HG03196 (cell line): ENCODE results near the gene FBXO31.
"Not testable (repeated sequence)": the region's sequence is repeated elsewhere in the genome, so short reads cannot be mapped to it uniquely, and the experiment has no call there.

Experiments
- ATAC-seq: cut with Tn5 transposase; IDR thresholded peaks from one replicate; pipeline ENCODE4 v1.9.1; 2021; ENCODE audit not compliant: unreplicated experiment

FBXO31 gene

DNA sequence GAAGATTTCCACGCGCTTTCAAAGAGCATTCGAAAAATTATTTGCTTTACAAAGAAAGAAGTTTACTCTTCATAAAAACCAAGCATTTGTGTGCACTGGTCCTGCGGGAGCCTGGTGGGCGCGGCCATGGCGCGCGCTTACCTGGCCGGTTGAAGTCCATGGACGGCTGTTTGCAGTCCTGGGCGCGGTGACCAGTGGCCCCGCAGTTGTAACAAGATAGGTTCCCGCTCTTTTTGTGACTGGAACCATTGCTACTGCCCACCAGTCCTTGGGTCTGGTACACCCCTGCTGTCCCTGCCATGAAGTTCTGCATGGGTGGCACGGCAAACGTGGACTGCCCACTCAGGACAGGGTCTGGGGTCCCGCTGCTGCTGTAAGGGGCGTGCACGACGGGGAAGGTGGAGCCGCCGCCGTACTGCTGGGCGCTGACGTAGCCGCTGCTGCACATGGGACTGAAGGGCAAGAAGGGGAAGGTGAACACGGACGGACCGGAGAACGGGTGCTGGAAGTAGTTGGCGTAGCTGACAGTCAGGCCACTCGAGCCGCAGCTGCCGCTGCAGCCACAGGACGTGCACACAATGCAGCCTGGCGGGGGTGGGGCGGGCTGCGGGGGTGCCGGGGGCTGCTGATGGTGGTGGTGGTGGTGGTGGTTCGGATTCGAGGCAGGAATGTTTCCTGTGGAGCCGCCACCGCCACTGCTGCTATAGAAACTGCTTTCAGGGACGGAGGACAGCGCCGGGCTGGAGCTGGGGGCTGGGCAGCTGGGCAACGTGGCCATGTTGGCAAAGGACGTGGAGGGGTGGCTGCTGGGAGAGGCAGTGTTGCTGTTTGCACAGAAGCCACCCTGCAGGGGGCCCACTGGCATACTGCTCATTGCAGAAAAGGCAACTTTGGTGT, 28.0 kb upstream of the FBXO31 start:
- no peak for ATAC-seq

GRCh38 chr16:87410968-87411367, 27.4 kb upstream of the FBXO31 start:
- ATAC-seq, result no peak

GRCh38 chr16:87410530-87410929, 27.0 kb upstream of the FBXO31 start:
- no peak for ATAC-seq

GRCh38 chr16:87409781-87410180, 26.2 kb upstream of the FBXO31 start:
- ATAC-seq, result no peak

DNA sequence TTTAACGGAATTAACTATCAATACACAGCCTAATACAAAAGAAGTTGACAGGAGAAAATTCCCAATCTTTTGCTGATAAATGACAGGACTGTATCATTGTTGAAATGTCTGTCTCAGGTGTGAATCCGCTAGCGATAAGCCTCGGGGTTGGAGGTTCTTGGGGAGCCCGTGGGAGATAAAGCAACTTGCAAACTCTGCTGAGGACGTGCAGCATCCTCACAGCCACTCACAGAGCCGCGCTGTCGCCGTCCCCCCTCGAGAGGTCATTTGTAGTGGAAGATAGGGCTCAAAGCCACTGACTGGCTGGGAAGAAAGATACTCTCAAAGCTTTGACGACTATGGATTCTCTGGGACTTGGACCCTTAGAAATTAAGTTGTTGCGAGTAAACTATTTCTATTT, 25.6 kb upstream of the FBXO31 start:
- ATAC-seq, result no peak

GRCh38 chr16:87407511-87408112, 24.0 kb upstream of the FBXO31 start:
- ATAC-seq, result no peak

GRCh38 chr16:87406495-87407088, 23.0 kb upstream of the FBXO31 start:
- no peak for ATAC-seq

GRCh38 chr16:87404764-87405625, 21.4 kb upstream of the FBXO31 start:
- no peak for ATAC-seq

- ATAC-seq, result no peak
Measured at GRCh38 chr16:87395181-87395842, 11.7 kb upstream of the FBXO31 start.

DNA sequence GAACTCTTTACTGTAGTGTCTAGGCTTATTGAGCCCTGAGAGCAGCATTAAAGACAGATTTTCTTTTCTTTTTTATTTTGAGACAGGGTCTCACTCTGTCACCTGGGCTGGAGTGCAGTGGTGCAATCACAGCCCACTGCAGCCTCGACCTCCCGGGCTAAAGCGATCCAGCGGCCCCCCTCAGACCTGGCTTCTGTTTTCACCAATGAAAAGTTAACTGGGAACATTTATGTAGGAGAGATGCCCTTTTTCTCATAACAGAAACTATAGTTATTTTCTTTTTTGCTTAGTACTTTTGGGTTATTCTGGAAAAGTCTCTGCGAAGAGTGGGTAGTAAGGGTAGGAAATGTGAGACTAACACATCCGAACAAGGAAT, 10.1 kb upstream of the FBXO31 start:
- ATAC-seq, result no peak

GRCh38 chr16:87392821-87393679, 9.5 kb upstream of the FBXO31 start:
- no peak for ATAC-seq

- ATAC-seq, result peak; percentile 63
Measured at GRCh38 chr16:87391950-87392820, 8.6 kb upstream of the FBXO31 start, which contains the start of gene MAP1LC3B. MAP1LC3B (plus strand) TSS chr16:87392336; CDS start chr16:87392428, 92 bp downstream.

- ATAC-seq, result no peak
Measured at GRCh38 chr16:87391324-87391949, 7.9 kb upstream of the FBXO31 start.

DNA sequence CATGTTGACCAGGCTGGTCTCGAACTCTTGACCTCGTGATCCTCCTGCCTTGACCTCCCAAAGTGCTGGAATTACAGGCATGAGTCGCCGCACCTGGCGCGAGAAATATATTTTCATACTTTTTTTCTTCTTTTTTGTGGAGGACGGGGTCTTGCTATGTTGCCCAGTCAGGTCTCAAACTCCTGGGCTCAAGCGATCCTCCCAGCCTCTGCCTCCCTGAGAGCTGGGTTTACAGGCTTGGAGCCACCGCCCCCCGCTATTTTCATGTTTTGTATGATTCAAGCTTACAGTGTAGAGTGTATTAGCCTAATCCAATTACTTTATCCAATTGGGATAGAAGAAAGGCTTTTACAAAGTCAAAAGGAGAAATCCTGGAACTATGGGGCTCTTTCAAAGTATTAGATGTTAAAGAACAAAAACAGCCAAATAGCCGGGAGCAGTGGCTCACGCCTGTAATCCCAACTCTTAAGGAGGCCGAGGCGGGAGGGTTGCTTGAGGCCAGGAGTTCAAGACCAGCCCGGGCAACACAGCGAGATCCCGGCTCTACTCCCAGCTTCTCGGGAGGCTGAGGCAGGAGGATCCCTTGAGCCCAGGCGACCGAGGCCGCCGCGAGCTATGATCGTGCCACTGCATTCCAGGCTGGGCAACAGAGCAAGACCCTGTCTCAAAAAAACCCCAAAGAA, 7.2 kb upstream of the FBXO31 start:
- ATAC-seq, result no peak

DNA sequence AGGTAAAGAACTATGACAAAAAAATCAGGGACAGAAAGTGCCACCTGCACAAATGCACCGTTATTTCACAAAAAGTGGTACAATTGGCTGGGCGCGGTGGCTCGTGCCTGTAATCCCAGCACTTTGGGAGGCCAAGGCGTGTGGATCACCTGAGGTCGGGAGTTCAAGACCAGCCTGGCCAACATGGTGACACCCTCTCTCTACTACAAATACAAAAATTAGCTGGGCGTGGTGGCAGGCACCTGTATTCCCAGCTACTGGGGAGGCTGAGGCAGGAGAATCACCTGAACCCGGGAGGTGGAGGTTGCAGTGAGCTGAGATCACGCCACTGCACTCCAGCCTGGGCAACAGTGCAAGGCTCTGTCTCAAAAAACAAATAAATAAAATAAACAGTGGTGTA, 6.3 kb upstream of the FBXO31 start:
- not testable (repeated sequence) for ATAC-seq

GRCh38 chr16:87389245-87389644, 5.7 kb upstream of the FBXO31 start:
- no peak for ATAC-seq

DNA sequence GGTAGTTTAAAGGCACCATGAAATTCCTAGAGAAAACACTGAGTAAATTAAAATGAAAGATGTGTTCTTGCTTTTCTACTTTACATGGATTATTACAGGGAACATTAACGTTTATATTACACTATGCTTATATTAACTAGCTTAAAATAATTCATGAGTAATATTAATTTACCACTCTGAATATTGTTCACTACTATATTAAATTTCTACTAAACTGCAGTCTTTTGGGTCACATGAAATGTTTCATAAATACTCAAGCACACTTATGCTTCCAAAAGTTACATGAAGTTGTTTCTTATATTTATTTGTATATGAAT, 5.2 kb upstream of the FBXO31 start:
- no peak for ATAC-seq
